Measurements from ENCODE around the gene DNAJC1.

DNAJC1 gene

GRCh38 chr10:21920633-21921032 is 82.9 kb downstream of the DNAJC1 start:
- no peaks in the 10 kb centered on the region for H3K79me2 ChIP-seq (ENCODE audit: insufficient read depth, low read length)
- no peak overlapping the region for H2AFZ ChIP-seq (ENCODE audit: low read depth, low read length)
- DNase-seq = no peak
- no peaks in the 10 kb centered on the region for H3K9me3 ChIP-seq (ENCODE audit: insufficient read depth, low read length, severe bottlenecking)
- no peak for ATAC-seq (ENCODE audit: insufficient read depth, low read depth)
- TF ChIP-seq EZH2 (IDR thresholded peaks at IDR 0.05; ENCODE audit: borderline replicate concordance, low read depth, low read length, severe bottlenecking) (no peak), CTCF (IDR thresholded peaks at IDR 0.05; ENCODE audit: borderline replicate concordance, extremely low read depth, low read length, poor library complexity, severe bottlenecking) (no peak)
- no peaks in the 10 kb centered on the region for H3K36me3 ChIP-seq (ENCODE audit: insufficient read depth, low read length)
- H3K27ac ChIP-seq (ENCODE audit: low read length) = no peak overlapping the region
- H3K4me3 ChIP-seq (ENCODE audit: low read depth in 1 of 2, low read length in 2 of 2) = no peak overlapping the region
- H3K27me3 ChIP-seq (ENCODE audit: insufficient read depth, low read length, poor library complexity) = no peaks in the 10 kb centered on the region
- no peak overlapping the region for H3K9ac ChIP-seq (ENCODE audit: low read depth, low read length)
- H3K4me1 ChIP-seq (ENCODE audit: insufficient read depth, low read length) = no peaks in the 10 kb centered on the region
- H4K20me1 ChIP-seq (ENCODE audit: insufficient read depth, low read length) = no peaks in the 10 kb centered on the region
- no peak overlapping the region for H3K4me2 ChIP-seq (ENCODE audit: insufficient read depth, low read length)

GRCh38 chr10:21919906-21920305 is 83.6 kb downstream of the DNAJC1 start:
- no peak overlapping the region for H3K27ac ChIP-seq (ENCODE audit: low read length)
- DNase-seq (no peak), ATAC-seq (ENCODE audit: insufficient read depth, low read depth) (no peak)
- no peak overlapping the region for H2AFZ ChIP-seq (ENCODE audit: low read depth, low read length)
- H3K9ac ChIP-seq (ENCODE audit: low read depth, low read length) = no peak overlapping the region
- no peak overlapping the region for H3K4me2 ChIP-seq (ENCODE audit: insufficient read depth, low read length)
- H3K9me3 ChIP-seq (ENCODE audit: insufficient read depth, low read length, severe bottlenecking) = no peaks in the 10 kb centered on the region
- H3K36me3 ChIP-seq (ENCODE audit: insufficient read depth, low read length) = no peaks in the 10 kb centered on the region
- no peaks in the 10 kb centered on the region for H3K27me3 ChIP-seq (ENCODE audit: insufficient read depth, low read length, poor library complexity)
- no peaks in the 10 kb centered on the region for H4K20me1 ChIP-seq (ENCODE audit: insufficient read depth, low read length)
- no peaks in the 10 kb centered on the region for H3K4me1 ChIP-seq (ENCODE audit: insufficient read depth, low read length)
- TF ChIP-seq CTCF (IDR thresholded peaks at IDR 0.05; ENCODE audit: borderline replicate concordance, extremely low read depth, low read length, poor library complexity, severe bottlenecking) = no peak
- no peak for TF ChIP-seq EZH2 (IDR thresholded peaks at IDR 0.05; ENCODE audit: borderline replicate concordance, low read depth, low read length, severe bottlenecking)
- no peaks in the 10 kb centered on the region for H3K79me2 ChIP-seq (ENCODE audit: insufficient read depth, low read length)
- no peak overlapping the region for H3K4me3 ChIP-seq (ENCODE audit: low read depth in 1 of 2, low read length in 2 of 2)

- Histone ChIP-seq H4K20me1 (ENCODE audit: insufficient read depth, low read length) (no peaks in the 10 kb centered on the region), H3K79me2 (ENCODE audit: insufficient read depth, low read length) (no peaks in the 10 kb centered on the region), H3K36me3 (ENCODE audit: insufficient read depth, low read length) (no peaks in the 10 kb centered on the region), H3K4me2 (ENCODE audit: insufficient read depth, low read length) (no peak overlapping the region), H3K4me3 (ENCODE audit: low read depth in 1 of 2, low read length in 2 of 2) (no peak overlapping the region), H3K9me3 (ENCODE audit: insufficient read depth, low read length, severe bottlenecking) (no peaks in the 10 kb centered on the region), H3K27ac (ENCODE audit: low read length) (no peak overlapping the region), H2AFZ (ENCODE audit: low read depth, low read length) (no peak overlapping the region), H3K27me3 (ENCODE audit: insufficient read depth, low read length, poor library complexity) (no peaks in the 10 kb centered on the region), H3K9ac (ENCODE audit: low read depth, low read length) (no peak overlapping the region), H3K4me1 (ENCODE audit: insufficient read depth, low read length) (no peaks in the 10 kb centered on the region)
- DNase-seq (no peak), ATAC-seq (ENCODE audit: insufficient read depth, low read depth) (no peak)
- TF ChIP-seq CTCF (IDR thresholded peaks at IDR 0.05; ENCODE audit: borderline replicate concordance, extremely low read depth, low read length, poor library complexity, severe bottlenecking) (no peak), EZH2 (IDR thresholded peaks at IDR 0.05; ENCODE audit: borderline replicate concordance, low read depth, low read length, severe bottlenecking) (no peak)
These were observed 84.4 kb downstream of the DNAJC1 start for GRCh38 chr10:21919117-21919516.

- no peaks in the 10 kb centered on the region for H4K20me1 ChIP-seq (ENCODE audit: insufficient read depth, low read length)
- no peak overlapping the region for H3K4me3 ChIP-seq (ENCODE audit: low read depth in 1 of 2, low read length in 2 of 2)
- no peaks in the 10 kb centered on the region for H3K27me3 ChIP-seq (ENCODE audit: insufficient read depth, low read length, poor library complexity)
- H3K4me2 ChIP-seq (ENCODE audit: insufficient read depth, low read length) = no peak overlapping the region
- no peak for ATAC-seq (ENCODE audit: insufficient read depth, low read depth)
- TF ChIP-seq EZH2 (IDR thresholded peaks at IDR 0.05; ENCODE audit: borderline replicate concordance, low read depth, low read length, severe bottlenecking) = no peak
- H3K4me1 ChIP-seq (ENCODE audit: insufficient read depth, low read length) = no peaks in the 10 kb centered on the region
- no peaks in the 10 kb centered on the region for H3K36me3 ChIP-seq (ENCODE audit: insufficient read depth, low read length)
- H3K27ac ChIP-seq (ENCODE audit: low read length) = no peak overlapping the region
- H3K9me3 ChIP-seq (ENCODE audit: insufficient read depth, low read length, severe bottlenecking) = no peaks in the 10 kb centered on the region
- H3K79me2 ChIP-seq (ENCODE audit: insufficient read depth, low read length) = no peaks in the 10 kb centered on the region
- no peak overlapping the region for H3K9ac ChIP-seq (ENCODE audit: low read depth, low read length)
- no peak overlapping the region for H2AFZ ChIP-seq (ENCODE audit: low read depth, low read length)
- no peak for DNase-seq
These were observed 90.9 kb downstream of the DNAJC1 start for GRCh38 chr10:21912625-21913024.
